NCI-H2029 treated with DMSO at 0.1 percent for 48 hours (cell line): Measurements from ENCODE around the gene AGR3.
A peak's percentile ranks its signal among the peaks of the same experiment; 100 is the strongest.

Experiments
- DNase-seq: peaks from one replicate; lab custom pipeline; 2025; lab: John Stamatoyannopoulos, UW

The AGR3 gene

DNA sequence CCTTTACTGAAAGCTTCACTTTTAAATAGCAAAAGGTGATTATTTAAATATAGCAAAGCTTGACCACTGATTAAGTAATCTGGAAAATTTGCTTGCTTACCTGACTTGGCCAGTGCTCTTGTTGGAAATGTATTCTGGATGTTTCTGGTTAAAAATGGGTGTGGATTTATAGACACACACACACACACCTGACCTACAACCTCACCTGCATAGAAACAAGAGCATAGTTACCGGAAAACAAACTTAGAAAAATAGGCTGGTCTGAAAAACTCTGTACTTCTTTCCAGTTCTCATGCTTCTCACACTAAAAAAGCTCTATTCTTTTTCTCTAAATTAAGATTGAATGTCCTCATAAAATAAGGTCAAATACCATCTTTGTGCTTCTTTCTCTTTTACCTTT is at the start of gene AGR3:
AGR3 (minus strand) TSS at position 140 of the 400 bp plus-strand sequence. CDS start 3,365 bp downstream, outside the sequence.
- no peak for DNase-seq

DNA sequence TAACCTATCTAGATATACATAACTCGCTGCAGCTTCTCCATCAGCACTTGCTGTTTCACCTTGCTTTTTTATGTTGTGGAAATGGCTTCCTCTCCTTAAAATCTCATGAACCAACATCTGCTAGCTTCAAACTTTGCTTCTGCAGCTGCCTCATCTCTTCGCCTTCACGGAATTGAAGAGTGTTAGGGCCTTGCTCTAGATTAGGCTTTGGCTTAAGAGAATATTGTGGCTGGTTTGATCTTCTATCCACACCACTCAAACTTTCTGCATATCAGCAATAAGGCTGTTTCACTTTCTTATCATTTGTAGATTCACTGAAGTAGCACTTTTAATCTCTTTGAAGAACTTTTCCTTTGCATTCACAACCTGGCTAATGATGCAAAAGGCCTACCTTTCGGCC is 49.2 kb upstream of the AGR3 start:
- DNase-seq = no peak

- no peak for DNase-seq
These were observed 47.5 kb upstream of the AGR3 start for GRCh38 chr7:16929146-16929762.

DNA sequence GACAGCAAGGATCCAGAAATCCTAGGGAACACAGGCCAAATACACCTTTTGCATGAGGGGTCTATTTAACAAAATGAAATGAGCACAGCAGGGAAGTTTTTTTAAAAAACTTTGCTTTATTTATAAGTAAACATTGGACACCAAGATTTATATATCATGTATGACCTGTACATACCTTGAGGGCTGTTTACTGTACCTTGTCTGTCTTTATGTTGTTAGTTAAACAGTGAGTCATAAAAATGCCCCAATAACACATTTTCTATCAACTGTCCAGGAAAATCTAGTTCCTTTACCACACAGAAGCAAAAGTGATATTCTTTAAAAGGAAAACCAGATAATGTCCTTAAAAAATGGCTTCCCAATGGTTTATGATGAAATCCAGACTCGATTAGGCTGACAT is 45.1 kb upstream of the AGR3 start:
- DNase-seq = no peak

- DNase-seq = no peak
These were observed 44.5 kb upstream of the AGR3 start for GRCh38 chr7:16926283-16926682.

DNA sequence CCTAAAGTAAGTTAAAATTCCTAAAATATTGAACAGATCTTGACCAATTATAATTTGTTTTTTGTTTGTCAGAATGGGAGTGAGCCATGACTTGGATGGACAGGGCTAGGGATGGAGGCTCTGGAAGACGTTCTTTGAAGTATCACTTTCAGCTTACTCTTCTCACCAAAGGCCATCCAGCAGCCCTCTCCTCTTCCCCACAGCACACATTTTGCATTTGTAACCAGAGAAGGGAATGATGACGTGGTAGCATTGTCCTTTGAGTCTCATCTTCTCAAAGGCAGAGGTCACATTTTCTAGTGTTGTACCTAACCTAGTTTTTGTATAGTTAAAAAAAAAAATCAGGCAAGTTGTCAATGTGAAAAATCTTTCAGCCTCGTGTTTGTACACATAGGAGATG is 43.8 kb upstream of the AGR3 start:
- DNase-seq = no peak

DNA sequence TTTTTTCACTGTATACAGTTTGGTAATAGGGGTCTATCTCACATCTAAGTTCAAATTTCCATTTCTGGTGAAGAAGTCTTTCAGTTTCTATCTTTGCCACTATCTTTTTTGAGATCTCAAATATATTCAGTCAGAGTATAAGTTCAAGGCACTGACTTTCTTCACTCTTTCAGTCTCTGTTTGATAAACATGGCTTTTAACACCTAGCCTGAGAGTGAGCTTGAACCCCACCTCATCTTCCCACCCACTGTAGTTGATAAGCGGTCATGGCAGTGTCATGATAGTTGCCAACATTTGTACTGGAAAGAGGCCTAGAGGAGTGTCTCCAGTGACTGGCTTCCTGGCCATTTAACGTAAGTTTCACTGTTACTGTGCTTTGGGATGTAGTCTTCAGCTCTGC is 41.2 kb upstream of the AGR3 start:
- no peak for DNase-seq

DNA sequence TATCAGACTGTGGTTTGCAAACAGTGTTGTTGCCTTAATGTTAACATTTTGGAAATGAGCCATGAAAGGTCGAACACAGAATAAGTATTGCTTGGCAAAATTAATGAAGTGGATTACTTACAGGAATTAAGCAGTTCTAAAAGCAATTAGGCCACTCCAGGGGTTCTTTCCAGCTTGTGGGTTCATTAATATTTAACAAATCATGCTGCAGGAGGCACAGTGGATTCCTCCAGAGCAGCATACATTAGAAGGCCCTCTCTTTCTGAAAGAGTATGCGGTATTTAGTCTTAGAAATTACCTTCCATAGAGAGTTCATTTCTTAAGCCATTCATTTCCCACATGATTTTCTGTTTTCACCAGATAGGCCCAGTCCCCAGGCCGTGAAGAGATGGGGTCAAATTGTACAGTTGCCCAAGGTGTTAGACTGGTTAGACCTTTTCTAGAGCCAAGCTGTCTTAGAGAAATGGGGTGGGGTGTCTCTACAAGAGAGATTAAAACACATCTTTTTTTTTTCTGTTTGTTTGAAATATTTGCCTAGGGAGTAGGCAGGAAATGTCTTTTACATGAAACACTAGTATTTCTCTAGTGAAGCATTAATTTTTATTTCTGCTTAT is 40.0 kb upstream of the AGR3 start:
- no peak for DNase-seq

- no peak for DNase-seq
These were observed 39.4 kb upstream of the AGR3 start for GRCh38 chr7:16921151-16921550.

GRCh38 chr7:16919440-16919839 is 37.7 kb upstream of the AGR3 start:
- DNase-seq = no peak

DNA sequence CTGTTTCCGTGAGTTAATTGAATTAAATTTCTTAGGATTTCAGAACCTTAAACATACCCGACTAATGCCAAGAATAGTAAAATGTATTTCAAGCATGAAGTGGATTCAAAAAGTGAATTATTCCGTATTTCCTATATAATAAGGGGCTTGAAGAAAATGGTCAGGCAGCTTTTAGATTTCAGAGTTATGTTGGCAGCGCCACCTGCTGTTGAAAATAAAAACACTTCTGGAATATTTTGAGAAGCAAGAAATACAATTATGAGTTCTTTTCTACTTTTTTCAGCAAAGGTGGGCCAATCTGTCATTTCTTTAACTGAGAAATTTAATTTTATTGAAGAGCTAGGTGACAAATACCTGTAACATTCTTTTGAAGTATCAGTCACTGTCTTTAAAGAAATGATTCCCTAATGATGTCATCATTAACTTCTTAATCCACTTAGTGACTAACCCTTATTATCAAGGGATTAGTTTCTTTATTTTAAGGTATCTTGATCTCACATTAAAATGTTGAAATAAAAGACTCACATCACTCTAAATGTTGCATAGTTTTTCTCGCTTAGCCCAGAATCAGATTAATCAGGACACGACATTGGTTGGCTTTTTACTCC is 36.6 kb upstream of the AGR3 start:
- DNase-seq = peak; percentile 10

- no peak for DNase-seq
These were observed 35.0 kb upstream of the AGR3 start for GRCh38 chr7:16916738-16917137.

DNA sequence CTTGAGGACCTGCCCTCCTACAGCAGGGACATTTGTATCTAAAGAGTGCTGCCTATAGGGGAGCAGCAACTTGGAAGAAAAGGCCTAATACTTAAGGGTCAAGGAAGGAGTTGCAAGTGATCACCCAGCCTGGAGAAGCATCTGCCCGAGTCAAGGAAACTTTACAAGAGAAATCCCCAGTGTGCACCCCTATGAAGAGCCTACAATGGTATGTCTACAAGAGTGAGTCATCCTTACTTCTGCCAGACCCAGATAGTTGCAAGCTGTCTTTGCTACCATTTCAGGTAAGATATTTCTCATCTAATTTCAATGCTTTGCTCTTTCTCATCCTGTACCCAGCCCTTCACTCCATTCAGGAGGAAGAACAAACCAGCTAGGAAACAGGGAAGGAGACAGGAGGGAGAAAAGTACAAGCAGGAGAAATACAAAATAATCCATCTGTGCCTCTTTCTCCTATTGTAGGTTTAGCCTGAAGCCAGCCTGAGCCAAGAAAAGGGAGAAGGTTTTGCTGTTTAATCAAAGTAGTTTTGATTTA is 34.4 kb upstream of the AGR3 start:
- no peak for DNase-seq

DNA sequence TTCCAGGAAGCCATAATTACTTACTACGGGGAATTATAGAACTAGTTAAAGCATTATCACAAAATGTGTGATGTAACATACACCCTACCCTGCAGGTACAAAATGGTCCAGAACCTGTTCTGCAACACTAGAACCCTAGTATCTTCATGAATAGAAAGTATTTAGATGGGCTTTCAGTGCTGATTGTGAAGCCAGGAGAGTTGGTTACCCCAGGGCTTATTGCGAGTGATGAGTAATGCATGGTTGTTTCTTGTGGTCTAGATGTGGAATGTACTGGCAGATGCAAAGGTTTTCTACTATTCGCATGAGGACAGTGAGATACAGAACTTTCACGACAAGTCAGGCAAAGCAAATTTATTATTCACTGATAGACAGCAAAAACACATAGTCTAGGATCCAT is 33.6 kb upstream of the AGR3 start:
- no peak for DNase-seq

GRCh38 chr7:16914771-16915170 is 33.0 kb upstream of the AGR3 start:
- DNase-seq = no peak

- DNase-seq = no peak
These were observed 31.9 kb upstream of the AGR3 start for GRCh38 chr7:16913643-16914042.

- DNase-seq = no peak
These were observed 30.8 kb upstream of the AGR3 start for GRCh38 chr7:16912540-16912939.

- DNase-seq = no peak
These were observed 26.8 kb upstream of the AGR3 start for GRCh38 chr7:16908561-16908960.

GRCh38 chr7:16905300-16906044 is 23.7 kb upstream of the AGR3 start:
- no peak for DNase-seq

- DNase-seq = no peak
These were observed 22.3 kb upstream of the AGR3 start for GRCh38 chr7:16904076-16904475.

DNA sequence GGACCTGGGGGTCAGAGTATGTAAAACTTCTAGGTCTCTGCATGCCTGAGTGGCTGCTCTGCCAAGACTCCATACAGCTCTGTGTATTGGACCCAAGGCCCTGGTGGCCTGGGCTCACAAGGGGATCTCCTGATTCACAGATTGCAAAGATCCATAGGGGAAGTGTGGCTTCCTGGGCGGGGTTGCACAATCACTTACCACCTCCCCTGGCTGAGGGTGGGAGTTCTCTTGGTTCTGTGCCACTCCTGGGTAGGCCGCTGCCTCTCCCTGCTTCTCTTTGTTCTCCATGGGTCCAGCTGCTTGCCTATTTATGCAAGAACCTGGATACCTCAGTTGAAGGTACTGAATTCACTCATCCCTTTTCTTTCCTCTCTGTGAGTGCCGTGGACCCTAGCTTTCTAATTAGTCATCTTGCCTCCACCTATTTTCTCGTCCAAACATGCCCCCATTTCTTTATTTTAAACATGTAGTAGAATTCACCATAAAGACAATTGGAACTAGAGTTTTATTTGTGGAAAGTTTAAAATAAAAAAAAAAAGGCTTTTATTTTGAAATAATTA is 18.5 kb upstream of the AGR3 start:
- DNase-seq = no peak

GRCh38 chr7:16891874-16892643 is 10.3 kb upstream of the AGR3 start:
- no peak for DNase-seq
